ENCODE data around the gene PATJ.

Gene PATJ

GRCh38 chr1:62187548-62187947 is 445.3 kb downstream of the PATJ start:
- DNase-seq (ENCODE audit: low spot score) = no peak
- no peak for TF ChIP-seq CTCF (IDR thresholded peaks at IDR 0.05; ENCODE audit: extremely low read depth, missing control alignments)

- no peak for DNase-seq (ENCODE audit: low spot score)
- no peak for TF ChIP-seq CTCF (IDR thresholded peaks at IDR 0.05; ENCODE audit: extremely low read depth, missing control alignments)
Measured at GRCh38 chr1:62188111-62188510, 445.8 kb downstream of the PATJ start.

- TF ChIP-seq CTCF (IDR thresholded peaks at IDR 0.05; ENCODE audit: extremely low read depth, missing control alignments) = no peak
- peak; percentile 14 for DNase-seq (ENCODE audit: low spot score)
Measured at GRCh38 chr1:62194651-62195544, 452.6 kb downstream of the PATJ start, which contains the start of gene L1TD1. Gene L1TD1 (plus strand): TSS chr1:62194849. CDS start chr1:62206629, 11,780 bp downstream.

DNA sequence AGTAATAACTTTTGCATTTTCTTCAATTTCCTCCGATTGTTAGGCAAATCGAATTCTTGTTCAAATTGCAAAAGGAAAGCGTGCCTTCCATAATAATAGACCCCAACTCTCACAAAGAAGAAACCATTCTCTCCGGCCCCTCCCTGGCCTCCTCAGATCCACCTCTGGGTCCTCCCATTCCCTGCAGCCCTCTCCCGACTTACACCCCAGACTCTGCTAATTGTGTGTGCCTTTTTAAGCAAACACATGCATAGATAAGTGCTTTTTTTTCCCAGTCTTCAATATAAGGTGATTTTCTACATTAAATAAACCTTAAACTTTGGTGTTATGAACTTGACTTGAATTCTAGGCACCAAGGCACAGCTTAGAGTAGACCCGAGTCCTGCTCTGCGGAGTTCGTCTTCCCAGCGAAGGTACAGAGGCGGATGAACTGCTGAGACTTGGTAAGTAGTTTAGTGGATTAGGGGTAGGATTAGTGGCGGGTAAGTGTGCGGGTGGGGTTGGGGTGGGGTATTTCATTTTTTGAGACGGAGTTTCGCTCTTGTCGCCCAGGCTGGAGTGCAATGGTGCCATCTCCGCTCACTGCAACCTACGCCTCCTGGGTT is 453.9 kb downstream of the PATJ start:
- TF ChIP-seq CTCF (IDR thresholded peaks at IDR 0.05; ENCODE audit: extremely low read depth, missing control alignments) = no peak
- DNase-seq (ENCODE audit: low spot score) = no peak

DNA sequence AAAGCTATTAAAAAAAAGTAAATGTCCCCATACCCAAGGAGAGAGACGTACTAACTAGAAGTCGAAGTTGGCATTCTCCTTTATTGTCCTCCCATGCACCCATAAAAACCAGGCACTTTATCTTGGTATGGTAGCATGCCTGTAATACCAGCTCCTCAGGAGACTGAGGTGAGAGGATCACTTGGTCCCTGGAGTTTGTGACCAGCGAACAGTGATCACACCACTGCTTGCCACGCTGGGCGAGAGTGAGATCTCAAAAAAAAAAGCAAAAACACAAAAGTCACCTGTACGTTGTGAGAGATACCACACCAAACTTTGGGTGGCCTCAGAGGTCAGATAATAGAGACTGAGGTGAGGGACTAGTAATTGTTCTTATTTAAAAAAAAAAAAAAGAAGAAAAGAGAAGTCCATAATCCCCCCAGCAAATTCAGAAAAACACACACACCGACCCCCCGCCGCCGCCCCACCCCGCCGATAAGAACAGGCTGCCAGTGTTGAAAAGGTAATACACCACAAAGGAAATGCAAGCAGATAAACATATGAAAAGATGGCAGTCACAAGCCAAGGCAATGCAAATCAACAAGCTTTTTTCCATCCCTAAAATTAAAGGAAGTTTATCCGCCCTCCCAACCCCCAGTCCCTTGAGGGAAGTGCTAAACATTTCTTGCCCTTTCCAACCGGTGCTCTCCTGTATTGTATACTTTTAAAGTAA is 455.9 kb downstream of the PATJ start:
- TF ChIP-seq CTCF (IDR thresholded peaks at IDR 0.05; ENCODE audit: extremely low read depth, missing control alignments) = no peak

DNA sequence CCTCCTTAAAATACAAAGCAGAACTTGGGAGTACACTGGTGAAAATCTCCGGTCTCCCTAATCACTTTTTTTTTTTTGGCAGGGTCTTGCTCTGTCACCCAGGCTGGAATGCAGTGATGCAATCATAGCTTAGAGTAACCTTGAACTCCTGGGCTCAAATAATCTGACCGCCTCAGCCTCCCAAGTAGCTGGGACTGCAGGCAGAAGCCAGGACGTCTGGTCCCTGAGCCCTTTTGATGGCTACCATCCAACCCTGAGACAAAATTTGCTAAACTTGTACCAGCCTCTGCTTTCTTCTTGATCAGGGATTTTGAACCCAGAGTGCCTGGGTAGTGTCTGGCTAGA is 456.5 kb downstream of the PATJ start:
- TF ChIP-seq CTCF (IDR thresholded peaks at IDR 0.05; ENCODE audit: extremely low read depth, missing control alignments) = no peak

More for the DNA sequence above, 455.9 kb downstream of the PATJ start:
- DNase-seq (ENCODE audit: low spot score) = no peak

GRCh38 chr1:62207187-62207586 is 464.9 kb downstream of the PATJ start:
- no peak for DNase-seq (ENCODE audit: low spot score)
- TF ChIP-seq CTCF (IDR thresholded peaks at IDR 0.05; ENCODE audit: extremely low read depth, missing control alignments) = no peak

More for the DNA sequence above, 456.5 kb downstream of the PATJ start:
- no peak for DNase-seq (ENCODE audit: low spot score)

All from GM20000 (cell line).